MM.1S (cell line): ENCODE data around the gene SSC5D.

ENCODE experiments used
- DNase-seq: peaks from one replicate; pipeline ENCODE4 v3.0.0-alpha.2; 2015
- H2AFZ ChIP-seq: fragments of 300-600 bp; sonication (generic); 2 replicates; pipeline ENCODE4 v1.6.0; 2016; ENCODE audit warnings: antibody characterized with exemption, low read length
- H3F3A ChIP-seq: fragments of 300-600 bp; sonication (generic); 2 replicates; pipeline ENCODE4 v1.6.1; 2016; ENCODE audit warnings: mild to moderate bottlenecking, antibody characterized with exemption, low read length, moderate library complexity, mixed read lengths; ENCODE audit not compliant: insufficient read depth
- H3K27ac ChIP-seq: fragments of 300-600 bp; sonication (generic); 2 replicates; pipeline ENCODE4 v1.5.1; 2016; ENCODE audit warnings: mild to moderate bottlenecking, low read length
- H3K27me3 ChIP-seq: fragments of 300-600 bp; sonication (generic); replicated peaks from 2 replicates; pipeline ENCODE4 v1.6.0; 2016; ENCODE audit warnings: low read length; ENCODE audit not compliant: insufficient read depth
- H3K36me3 ChIP-seq: fragments of 300-600 bp; sonication (generic); replicated peaks from 2 replicates; pipeline ENCODE4 v1.6.1; 2016; ENCODE audit warnings: mild to moderate bottlenecking, low read length, mixed read lengths; ENCODE audit not compliant: insufficient read depth
- H3K4me1 ChIP-seq: fragments of 300-600 bp; sonication (generic); 2 replicates; pipeline ENCODE4 v1.6.1; 2016; ENCODE audit warnings: low read length, mixed read lengths
- H3K4me2 ChIP-seq: fragments of 300-600 bp; sonication (generic); 2 replicates; pipeline ENCODE4 v1.6.0; 2016; ENCODE audit warnings: low read depth, low read length
- H3K4me3 ChIP-seq: fragments of 300-600 bp; sonication (generic); 2 replicates; pipeline ENCODE4 v1.5.1; 2016; ENCODE audit warnings: low read length, mixed read lengths
- H3K79me2 ChIP-seq: fragments of 300-600 bp; sonication (generic); 2 replicates; pipeline ENCODE4 v1.6.1; 2016; ENCODE audit warnings: mixed run types, low read length, mixed read lengths
- H3K9ac ChIP-seq: fragments of 300-600 bp; sonication (generic); 2 replicates; pipeline ENCODE4 v1.6.1; 2016; ENCODE audit warnings: low read length, mixed read lengths
- H3K9me2 ChIP-seq: fragments of 300-600 bp; sonication (generic); replicated peaks from 2 replicates; pipeline ENCODE4 v1.6.1; 2016; ENCODE audit warnings: mild to moderate bottlenecking, low read length, mixed read lengths; ENCODE audit not compliant: insufficient read depth
- H3K9me3 ChIP-seq: fragments of 300-600 bp; sonication (generic); replicated peaks from 2 replicates; pipeline ENCODE4 v1.6.1; 2016; ENCODE audit warnings: mild to moderate bottlenecking, low read length, mixed read lengths; ENCODE audit not compliant: insufficient read depth
- H4K20me1 ChIP-seq: fragments of 300-600 bp; sonication (generic); 2 replicates; pipeline ENCODE4 v1.6.1; 2016; ENCODE audit warnings: mild to moderate bottlenecking, low read length, moderate library complexity, mixed read lengths; ENCODE audit not compliant: insufficient read depth
- EZH2 ChIP-seq: fragments of 300-600 bp; sonication (generic); optimal IDR thresholded peaks from 2 replicates; pipeline ENCODE3; 2017; ENCODE audit warnings: low read depth, mild to moderate bottlenecking, antibody characterized with exemption, low read length, mixed read lengths
- EZH2phosphoT487 ChIP-seq: fragments of 300-600 bp; sonication (generic); IDR thresholded peaks from 2 replicates; pipeline ENCODE4 v1.6.1; 2018; ENCODE audit warnings: antibody characterized with exemption, low read length
- TF ChIP-seq, protein P1 (sequence below): fragments of 300-600 bp; sonication (generic); IDR thresholded peaks from 2 replicates; pipeline ENCODE4 v1.5.1; 2016; ENCODE audit warnings: antibody characterized with exemption, low read length, mixed read lengths

Gene SSC5D

DNA sequence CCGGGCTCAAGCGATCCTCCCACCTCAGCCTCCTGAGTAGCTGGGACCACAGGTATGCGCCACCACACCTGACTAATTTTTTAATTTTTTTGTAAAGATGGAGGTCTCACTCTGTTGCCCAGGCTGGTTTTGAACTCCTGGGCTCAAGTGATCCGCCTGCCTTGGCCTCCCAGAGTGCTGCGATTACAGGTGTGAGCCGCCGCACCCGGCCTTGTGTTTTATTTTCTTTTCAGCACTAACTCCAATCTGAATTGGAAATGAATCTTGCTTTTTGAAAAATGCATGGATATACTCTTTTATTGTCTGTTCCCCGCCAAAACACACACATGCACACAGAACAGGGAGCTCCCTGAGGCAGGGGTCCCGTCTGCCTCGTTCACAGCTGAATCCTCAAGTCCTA lies 25.5 kb upstream of the SSC5D start:
- DNase-seq, result no peak
- Histone ChIP-seq H4K20me1 (no peaks in the 10 kb centered on the region), H3F3A (0 out of 2 replicates have a peak, but pooled peaks cover 4% of the 10 kb centered on the region), H3K9me2 (no peaks in the 10 kb centered on the region), H3K9me3 (no peaks in the 10 kb centered on the region), H3K9ac (no peak overlapping the region), H3K27ac (no peak overlapping the region), H3K36me3 (no peaks in the 10 kb centered on the region), H3K4me2 (no peak overlapping the region), H2AFZ (no peak overlapping the region), H3K27me3 (peaks cover 47% of the 10 kb centered on the region), H3K4me1 (0 out of 2 replicates have a peak, but pooled peaks cover 5% of the 10 kb centered on the region), H3K79me2 (peaks cover 4% of the 10 kb centered on the region; the same call in 1 of the 2 replicates), H3K4me3 (no peak overlapping the region)
- TF ChIP-seq, protein P1, sequence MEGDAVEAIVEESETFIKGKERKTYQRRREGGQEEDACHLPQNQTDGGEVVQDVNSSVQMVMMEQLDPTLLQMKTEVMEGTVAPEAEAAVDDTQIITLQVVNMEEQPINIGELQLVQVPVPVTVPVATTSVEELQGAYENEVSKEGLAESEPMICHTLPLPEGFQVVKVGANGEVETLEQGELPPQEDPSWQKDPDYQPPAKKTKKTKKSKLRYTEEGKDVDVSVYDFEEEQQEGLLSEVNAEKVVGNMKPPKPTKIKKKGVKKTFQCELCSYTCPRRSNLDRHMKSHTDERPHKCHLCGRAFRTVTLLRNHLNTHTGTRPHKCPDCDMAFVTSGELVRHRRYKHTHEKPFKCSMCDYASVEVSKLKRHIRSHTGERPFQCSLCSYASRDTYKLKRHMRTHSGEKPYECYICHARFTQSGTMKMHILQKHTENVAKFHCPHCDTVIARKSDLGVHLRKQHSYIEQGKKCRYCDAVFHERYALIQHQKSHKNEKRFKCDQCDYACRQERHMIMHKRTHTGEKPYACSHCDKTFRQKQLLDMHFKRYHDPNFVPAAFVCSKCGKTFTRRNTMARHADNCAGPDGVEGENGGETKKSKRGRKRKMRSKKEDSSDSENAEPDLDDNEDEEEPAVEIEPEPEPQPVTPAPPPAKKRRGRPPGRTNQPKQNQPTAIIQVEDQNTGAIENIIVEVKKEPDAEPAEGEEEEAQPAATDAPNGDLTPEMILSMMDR, result no peak
- TF ChIP-seq EZH2phosphoT487, result no peak
- no peak for TF ChIP-seq EZH2

DNA sequence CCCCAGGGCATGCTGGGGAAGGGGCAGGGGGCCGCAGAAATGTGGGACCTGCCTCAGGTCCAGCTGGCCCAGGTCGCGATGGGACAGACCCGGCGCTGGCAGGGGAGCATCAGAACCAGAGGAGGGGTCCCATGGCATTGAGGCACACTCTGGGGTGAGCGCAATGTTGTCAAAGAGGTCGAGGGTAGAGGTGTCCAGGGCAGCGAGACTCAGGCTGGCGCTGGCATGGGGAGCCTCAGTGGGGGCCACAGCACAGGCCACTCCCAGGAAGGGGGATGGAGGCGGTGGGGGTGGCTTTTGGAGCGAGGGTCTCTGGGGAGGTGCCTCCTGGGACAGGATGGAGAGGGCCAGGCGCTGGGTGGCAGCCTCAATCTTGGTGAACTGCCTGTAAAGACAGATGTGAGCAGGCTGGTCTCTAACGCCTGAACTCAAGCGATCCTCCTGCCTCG lies 24.6 kb upstream of the SSC5D start:
- Histone ChIP-seq H4K20me1 (no peaks in the 10 kb centered on the region), H3K27me3 (peaks cover 47% of the 10 kb centered on the region), H3K27ac (no peak overlapping the region), H3K36me3 (no peaks in the 10 kb centered on the region), H3K9me2 (no peaks in the 10 kb centered on the region), H3F3A (0 out of 2 replicates have a peak, but pooled peaks cover 4% of the 10 kb centered on the region), H3K4me3 (no peak overlapping the region), H2AFZ (no peak overlapping the region), H3K9ac (no peak overlapping the region), H3K4me2 (no peak overlapping the region), H3K9me3 (no peaks in the 10 kb centered on the region), H3K79me2 (peaks cover 4% of the 10 kb centered on the region; the same call in 1 of the 2 replicates), H3K4me1 (0 out of 2 replicates have a peak, but pooled peaks cover 5% of the 10 kb centered on the region)
- no peak for DNase-seq
- TF ChIP-seq, protein P1, result no peak
- no peak for TF ChIP-seq EZH2
- no peak for TF ChIP-seq EZH2phosphoT487

DNA sequence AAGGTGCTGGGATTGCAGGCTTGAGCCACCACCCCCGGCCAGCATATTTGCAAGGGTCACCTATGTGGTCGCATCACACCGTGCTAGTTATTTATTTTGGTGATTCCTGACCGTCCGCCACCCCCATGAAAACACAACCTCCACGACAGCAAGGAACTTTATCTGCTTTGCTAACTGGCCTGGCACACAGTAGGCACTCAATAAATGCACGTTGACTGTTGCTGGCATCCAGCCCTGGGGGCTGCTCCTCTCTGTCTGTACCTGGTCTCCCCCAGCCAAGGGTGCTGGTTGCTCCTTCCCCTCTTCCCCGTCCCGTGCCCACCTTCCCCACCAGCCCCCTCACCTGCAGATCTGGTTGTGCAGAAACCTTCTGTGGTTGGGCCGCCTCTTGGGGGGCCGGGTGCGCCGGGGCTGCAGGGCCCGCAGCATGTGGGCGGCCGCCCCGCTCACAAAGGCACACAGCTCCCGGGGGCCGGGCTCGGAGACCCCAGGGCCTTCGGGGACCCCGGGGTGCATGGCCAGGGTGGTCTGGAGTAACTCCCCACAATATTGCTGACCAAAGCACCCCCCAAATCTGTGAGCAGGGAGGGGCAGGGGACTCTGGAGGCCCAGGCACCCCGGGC lies 24.1 kb upstream of the SSC5D start:
- H3F3A ChIP-seq, result peaks cover 6% of the 10 kb centered on the region
- TF ChIP-seq EZH2phosphoT487, result no peak
- TF ChIP-seq EZH2, result no peak
- TF ChIP-seq, protein P1, result no peak
- 0 out of 2 replicates have a peak, but pooled peaks cover 5% of the 10 kb centered on the region for H3K4me1 ChIP-seq
- H3K9me2 ChIP-seq, result no peaks in the 10 kb centered on the region
- no peak overlapping the region for H2AFZ ChIP-seq
- peaks cover 4% of the 10 kb centered on the region; the same call in 1 of the 2 replicates for H3K79me2 ChIP-seq
- H4K20me1 ChIP-seq, result no peaks in the 10 kb centered on the region
- H3K9ac ChIP-seq, result no peak overlapping the region
- H3K36me3 ChIP-seq, result no peaks in the 10 kb centered on the region
- no peaks in the 10 kb centered on the region for H3K9me3 ChIP-seq
- H3K4me3 ChIP-seq, result no peak overlapping the region
- H3K4me2 ChIP-seq, result no peak overlapping the region
- H3K27ac ChIP-seq, result no peak overlapping the region
- DNase-seq, result no peak
- peaks cover 47% of the 10 kb centered on the region for H3K27me3 ChIP-seq
